EH (cell line): ENCODE measurements around the gene SLC9A1.

ENCODE experiments used
- DNase-seq: peaks from one replicate; pipeline ENCODE4 v3.0.0-alpha.2; 2015; ENCODE audit warnings: low read depth

Gene SLC9A1

DNA sequence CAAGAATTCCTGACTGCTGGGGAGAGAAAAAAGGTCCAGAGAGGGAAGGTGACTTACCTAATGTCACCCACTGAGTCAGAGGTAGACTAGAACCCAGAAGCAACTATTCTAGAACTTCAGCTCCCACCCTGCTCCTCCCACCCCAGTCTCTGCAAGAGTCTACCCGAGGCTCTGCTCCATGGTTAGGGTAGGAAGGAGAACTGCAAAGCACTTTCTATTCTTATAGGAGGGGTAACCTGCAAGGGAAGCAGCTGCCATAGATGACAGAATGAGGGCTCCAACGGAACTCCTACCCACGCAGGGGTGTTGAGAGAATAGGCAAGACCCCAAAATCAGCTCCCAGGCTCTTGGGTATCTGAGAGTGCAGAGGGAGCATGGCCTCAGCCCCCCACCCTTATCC lies 4.3 kb downstream of the SLC9A1 start:
- DNase-seq = no peak

DNA sequence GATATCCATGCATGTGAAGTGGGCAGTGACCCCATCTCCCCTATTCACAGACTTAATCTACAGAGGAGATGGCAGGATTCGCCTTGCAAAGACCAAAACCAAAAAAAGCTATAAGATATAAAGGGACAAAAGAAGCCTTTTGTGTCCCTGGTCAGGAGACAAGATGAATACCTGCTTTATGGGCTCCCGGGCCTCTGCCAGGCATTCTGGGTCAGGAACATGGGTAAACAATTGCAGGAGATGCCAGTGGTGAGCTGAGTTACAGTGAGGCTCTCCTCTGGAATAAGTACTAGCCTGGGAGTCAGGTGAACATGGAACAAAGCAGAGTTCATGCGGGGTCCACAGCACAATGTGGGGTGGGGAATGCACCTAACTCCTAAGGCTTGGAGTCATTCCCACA lies 4.7 kb downstream of the SLC9A1 start:
- DNase-seq = no peak

DNA sequence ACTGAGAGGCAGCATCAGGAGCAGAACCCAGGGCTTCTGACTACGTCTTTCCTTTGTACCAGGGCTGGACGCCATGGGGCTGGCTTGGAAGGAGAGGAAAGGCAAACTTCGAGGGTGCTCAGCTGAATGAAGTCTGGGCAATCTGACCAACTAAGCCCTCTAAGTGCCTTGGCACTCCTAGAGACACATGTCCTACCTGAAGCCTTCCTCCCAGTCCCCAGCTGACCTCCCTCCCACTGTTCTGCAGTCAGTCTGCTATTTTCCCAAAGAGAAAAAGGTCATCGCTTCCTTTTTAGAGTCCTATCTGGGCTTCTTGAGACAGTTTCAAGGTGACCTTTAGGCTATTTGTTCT lies 5.2 kb downstream of the SLC9A1 start:
- DNase-seq = no peak

DNA sequence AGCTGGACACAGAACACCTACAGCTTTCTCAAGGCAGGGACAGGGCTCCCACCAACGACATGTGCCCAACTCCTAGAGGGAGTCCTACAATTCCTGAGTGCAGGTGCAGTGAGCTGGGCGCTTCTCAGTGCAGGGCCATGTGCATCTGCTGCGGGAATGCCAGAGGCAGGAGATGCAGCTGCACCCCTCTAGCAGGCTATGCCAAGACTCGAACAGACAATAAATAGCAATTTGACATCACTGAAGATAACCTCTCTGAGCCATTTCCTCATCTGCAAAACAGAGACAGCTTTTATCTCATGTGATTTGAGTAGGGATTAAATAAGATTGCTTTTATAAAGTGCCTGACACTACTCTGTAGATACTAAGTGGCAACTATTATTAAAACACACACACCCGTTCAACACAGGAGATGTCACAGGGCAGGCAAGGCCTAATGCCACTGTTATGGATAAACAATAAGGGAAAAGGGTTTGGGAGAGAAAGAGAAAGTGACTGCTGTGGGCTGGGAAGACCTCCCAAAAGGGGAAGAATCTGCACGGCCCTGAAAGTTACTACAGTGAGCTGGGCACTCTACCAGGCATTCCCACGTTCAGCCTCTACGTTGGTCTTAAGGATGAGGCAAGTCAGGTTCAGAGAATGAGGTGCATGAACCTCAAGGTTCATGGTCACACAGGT lies 5.7 kb downstream of the SLC9A1 start:
- no peak for DNase-seq

DNA sequence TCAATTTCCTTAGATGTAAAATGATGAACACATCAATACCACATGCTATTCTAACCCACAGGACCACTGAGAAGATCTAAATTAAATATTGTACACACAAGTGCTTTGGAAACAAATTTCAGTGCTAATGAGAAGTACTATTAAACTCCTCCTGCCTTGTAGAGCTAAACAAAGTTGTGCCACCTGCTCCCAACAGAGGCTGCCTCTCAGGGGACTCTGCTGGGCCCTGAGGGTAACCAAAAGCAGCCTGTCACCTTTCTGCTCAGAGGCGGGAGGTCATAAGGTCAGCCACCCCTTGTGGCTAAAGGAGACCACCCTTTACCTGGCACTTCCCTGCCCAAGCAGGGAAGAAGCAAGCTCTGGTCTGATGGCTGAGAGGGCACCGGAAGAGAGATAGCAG lies 6.3 kb downstream of the SLC9A1 start:
- no peak for DNase-seq

DNA sequence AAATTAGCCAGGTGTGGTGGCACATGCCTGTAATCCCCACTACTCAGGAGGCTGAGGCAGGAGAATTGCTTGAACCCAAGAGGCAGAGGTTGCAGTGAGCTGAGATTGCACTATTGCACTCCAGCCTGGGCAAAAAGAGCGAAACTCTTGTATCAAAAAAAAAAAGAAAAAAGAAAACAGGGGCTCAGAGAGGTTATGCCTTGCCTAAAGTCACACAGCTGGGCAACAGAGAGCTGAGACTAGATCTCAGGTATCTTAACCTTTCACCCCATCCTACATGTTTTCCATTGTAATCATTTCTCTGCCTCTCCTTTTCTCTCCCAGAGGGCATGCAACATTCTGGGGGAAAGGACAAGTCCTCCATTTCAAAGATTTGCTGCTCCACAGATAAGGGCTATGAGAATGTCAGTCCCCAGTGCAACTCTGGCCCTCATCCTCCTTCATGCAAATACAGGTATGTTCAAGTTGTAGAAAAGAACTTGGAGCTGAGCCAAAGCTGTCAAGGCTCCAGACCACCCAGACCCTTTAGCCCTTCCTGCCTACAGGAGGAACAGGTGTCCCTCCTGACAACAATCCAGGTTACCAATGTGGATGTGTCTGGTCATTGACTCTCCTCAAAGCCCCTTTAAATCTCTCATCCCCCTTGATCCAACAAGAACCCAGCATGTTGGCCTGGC lies 6.9 kb downstream of the SLC9A1 start:
- no peak for DNase-seq

DNA sequence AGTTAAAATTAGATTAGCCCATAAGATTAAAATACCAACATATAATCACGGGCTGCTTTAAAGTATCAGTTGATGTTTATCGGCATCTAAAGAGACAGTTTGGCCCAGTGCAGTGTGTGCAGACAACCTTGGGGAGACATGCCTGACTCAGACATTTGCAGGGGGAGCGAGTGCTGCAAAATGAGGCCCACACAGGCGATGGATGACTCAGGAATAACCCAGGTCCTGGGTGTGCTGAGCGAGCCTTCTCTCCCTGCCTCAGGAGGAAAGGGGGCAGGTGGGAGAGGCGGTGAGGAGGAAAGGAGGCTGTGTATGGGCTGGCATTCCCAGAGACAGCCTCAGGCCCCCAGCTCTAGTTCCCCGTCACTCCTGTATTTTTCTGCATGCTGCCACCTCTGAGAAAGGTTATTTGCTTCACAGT lies 9.0 kb downstream of the SLC9A1 start:
- DNase-seq = peak; percentile 89

DNA sequence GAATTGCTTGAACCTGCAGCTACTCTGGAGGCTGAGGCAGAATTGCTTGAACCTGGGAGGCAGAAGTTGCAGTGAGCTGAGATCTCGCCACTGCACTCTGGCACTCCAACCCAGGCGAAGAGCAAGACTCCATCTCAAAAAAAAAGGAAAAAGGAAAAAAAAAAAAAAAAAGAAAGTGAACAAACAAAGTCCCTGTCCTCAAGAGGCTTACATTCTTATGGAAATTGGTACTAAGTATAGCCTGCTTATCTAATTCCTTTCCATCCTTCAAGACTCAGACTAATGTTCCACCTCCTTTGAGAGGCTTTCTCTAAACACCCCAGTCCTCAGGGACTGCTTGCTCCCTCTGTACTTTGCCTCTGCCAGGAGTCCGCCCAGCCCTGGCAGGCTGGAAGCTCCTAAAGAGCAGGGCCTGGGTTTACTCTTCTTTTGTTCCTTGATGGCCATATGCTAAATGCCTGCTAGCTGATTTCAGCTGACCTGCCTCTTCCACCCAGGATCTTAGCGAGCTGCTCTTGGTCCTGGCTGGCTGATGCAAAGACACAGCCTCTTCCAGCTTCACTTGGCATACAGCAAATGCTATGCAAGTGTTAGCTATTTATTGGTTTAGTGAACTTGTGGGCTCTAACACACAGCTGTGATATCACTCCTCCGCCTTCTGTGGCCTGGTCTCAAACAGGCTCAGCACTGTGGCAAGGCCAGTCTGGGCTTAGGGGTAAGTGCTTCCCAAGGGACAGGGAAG lies 9.8 kb downstream of the SLC9A1 start:
- DNase-seq = peak; percentile 78

DNA sequence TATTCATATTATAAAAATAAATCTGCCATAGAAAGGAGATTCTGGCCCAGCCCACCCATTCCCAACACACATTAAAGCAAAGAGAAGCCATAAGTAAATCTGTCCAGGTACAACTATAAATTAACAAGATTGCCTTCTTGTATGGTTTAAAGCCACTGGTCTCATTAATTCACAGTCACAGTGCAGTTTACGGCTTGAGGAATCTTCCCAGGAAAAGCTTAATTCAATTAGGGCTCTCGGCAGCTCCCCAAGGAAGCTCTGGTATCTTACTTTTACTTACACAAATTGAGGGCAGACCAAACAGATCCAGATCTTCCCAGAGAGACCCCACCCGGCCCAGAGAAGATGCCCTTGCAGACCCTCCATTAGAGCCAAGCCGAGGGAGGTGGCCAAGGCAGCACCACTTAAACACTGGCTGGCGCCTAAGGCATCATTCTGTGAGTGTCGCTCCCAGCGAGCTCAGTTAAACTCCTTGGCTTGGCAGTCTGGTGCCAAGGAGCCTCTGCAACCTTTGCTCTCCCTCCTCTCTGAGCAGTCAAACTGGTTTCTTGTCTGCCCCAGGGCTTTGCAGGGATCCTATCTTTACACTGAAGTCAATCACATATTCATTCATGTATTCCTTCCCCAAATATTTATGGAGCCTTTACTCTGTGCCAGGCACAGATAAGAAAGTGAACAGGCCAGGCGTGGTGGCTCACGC lies 10.7 kb downstream of the SLC9A1 start:
- no peak for DNase-seq

DNA sequence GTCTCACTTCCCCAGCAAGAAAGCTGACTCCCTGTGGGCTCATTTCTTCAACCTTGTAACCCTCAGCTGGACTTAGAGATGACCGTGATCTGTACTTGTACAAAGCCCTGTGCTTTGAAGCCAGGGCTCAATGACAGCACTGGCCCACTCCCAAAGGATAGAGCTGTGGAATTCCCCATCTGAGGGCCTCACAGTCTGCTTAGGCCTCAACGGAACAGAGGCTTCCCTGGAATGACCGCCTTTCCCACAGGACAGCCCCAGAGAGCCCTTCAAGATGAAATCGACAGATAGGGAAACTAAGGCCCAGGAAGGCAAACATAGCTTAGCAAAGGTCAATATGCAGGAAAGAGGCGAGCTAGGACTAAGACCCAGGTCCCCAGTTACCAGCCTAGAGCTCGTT lies 11.5 kb downstream of the SLC9A1 start:
- no peak for DNase-seq

DNA sequence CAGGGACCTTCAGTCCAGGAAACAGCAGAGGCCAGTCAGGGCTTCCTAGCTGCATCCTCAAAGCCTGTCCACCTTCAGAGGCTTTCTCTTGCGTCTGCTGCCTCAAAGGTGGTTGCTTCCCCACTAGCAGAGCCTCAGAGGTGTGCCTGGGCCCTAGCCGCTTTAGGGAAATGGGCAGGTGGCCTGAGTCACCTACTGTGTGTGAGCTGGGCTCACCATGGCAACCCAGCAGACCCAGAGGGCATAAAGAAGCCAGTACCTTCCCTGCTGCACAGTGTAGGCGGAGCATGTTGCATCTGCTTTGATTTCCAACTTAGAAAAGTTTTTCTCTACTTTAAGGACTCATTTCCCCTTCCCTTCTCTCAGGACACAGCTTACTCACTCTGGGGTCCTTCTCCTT lies 12.5 kb downstream of the SLC9A1 start:
- no peak for DNase-seq

DNA sequence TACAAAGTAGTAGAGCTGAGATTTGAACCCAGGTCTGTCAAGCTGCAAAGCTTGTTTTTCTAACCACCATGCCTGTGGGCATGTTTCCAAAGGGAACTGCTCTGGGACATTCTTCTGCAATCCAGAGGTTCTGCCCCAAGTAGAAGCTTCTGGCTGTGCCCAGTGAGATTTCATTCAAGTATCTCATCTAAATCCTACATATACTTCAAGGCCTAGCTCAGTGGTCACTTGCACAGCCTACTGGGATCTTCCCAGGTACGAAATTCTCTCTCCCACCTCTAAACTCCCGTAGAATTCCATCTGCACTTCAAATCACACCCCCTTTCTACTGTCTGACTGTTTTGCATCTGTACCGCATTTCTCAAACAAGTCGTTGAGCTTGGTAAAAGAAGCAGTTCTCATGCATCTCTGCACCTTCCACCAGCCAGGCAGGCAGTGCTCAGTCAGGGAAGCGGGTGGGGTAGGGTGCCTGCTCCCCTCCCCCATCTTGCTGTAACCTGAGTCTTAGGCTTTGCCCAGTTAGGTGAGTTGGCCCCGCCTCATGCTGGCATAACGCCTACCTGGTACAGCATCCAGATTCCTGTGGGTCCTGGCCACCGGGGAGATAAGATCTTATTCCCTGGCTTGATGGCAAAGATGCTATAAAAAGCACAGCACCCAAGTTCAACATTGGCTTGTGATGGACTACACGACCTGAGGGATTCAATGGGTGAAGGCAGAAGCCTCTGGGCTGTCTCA lies 13.5 kb downstream of the SLC9A1 start:
- DNase-seq = no peak

DNA sequence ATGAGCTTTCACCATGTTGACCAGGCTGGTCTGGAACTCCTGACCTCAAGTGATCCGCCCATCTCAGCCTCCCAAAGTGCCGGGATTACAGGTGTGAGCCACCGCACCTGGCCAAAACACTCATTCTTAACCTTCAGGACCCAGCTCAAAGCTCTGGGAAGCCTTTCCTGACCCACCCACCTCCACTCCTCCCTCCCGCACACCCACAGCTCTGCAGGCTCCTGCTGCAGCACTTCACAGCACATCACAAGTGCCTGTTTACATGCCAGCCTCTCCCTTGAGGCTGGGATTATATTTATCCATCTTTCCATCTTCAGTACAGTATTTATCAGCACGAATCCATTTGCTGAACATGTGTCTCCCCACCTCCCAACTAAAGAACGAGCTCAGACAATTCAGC lies 14.9 kb downstream of the SLC9A1 start:
- no peak for DNase-seq

DNA sequence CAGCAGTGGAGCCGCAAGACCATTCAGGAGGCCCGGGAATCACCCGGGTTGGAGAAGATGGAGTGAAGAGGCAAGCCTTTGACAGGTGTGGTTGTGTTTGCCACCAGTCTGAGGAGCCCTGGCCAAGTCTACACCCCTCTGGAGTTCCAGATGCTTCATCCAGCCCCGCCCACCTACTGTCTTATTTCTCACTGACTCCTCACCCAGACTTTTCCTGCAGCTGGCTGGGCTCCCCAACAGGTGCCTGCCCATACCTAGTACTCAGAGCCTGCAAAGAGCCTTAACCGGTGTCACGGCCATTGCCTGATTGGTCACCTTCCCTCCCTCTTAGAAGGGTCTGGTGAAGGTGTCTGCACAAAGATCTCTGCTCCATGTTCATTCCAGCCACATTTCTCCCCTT lies 16.0 kb downstream of the SLC9A1 start:
- no peak for DNase-seq

DNA sequence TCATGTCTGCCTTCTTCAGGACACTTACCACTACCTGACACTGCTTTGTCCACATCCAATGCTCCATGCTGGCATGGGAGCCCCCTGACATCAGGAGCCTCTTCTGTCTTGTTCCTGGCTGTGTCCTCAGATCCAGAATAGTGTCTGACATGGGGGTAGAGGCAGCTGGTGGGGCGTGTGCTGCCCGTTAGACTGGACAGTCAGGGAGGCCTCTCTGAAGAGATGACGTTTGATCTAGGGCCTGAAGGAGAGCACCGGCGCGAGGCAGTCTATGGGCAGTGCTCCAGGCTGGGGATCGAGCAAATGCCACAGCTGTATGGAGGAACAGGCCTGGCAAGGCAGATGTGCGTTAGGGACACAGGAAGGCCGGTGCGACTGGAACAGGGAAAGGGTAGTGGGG lies 16.6 kb downstream of the SLC9A1 start:
- DNase-seq = no peak

DNA sequence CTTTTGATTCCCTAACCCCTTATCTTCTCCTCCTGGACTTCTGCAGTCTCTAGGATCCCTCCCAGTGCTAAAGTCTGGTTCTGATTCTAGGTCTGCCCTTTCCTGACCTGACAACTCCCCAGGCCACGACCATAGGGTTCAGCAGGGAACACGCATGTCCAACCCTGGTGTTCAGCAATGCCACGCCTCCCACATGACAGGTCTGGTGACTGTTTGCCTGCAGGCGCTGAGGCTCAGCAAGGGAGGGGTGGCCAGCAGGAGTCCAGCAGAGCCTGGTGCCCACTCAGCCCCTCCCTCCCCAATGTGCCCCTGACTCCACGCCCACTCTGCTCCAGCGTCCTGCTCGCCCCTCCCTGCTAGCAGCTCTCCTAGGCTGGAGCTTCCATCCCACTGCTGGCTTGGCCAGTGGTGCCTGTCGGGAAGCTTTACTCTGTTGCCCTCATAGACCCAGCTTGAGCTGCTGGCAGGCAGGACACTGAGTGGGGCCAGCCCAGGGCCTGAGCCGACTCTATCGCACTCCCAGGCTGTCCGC lies 17.3 kb downstream of the SLC9A1 start:
- peak; percentile 72 for DNase-seq

DNA sequence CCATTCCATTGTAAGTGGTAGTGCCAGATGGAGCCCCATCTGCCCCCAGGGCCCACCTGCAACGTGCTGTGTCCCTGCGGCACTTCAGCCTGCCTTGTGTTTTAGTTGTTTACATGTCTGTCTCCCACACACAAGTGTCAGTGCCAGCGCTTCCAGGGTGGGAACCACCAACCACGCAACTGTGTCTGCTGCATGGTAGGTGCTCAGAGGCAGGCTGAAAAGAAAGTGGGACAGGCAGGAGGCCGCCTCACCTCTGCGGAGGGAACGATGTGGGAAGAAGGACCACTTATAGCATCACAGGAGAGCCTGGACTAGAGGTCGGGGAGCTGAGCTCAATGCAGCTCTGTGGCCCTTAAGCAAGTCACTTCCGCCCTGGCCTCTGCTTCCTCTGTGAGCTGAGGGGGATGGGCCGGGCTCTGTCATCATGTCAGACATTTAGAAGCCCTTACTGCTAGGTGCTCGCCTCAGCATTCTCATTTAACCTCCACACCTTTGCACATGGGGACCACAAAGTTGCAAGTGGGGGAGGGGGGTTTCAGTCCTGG lies 17.9 kb downstream of the SLC9A1 start:
- peak; percentile 52 for DNase-seq

DNA sequence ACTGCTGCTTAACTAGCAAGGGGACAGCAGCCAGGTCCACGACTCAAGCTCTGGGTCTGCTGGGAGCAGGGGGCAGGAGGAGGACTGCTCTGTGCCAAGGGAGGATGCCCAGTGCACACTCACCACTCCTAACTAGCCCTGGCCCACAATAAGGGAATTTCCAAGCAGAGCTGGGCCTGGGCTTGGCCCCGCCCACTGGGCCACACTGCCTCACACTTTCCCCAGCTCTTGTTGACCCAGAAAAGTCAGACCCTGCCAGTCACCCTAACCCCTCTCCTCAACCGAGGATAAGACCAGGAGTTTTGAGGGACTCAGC lies 18.7 kb downstream of the SLC9A1 start:
- DNase-seq = no peak

DNA sequence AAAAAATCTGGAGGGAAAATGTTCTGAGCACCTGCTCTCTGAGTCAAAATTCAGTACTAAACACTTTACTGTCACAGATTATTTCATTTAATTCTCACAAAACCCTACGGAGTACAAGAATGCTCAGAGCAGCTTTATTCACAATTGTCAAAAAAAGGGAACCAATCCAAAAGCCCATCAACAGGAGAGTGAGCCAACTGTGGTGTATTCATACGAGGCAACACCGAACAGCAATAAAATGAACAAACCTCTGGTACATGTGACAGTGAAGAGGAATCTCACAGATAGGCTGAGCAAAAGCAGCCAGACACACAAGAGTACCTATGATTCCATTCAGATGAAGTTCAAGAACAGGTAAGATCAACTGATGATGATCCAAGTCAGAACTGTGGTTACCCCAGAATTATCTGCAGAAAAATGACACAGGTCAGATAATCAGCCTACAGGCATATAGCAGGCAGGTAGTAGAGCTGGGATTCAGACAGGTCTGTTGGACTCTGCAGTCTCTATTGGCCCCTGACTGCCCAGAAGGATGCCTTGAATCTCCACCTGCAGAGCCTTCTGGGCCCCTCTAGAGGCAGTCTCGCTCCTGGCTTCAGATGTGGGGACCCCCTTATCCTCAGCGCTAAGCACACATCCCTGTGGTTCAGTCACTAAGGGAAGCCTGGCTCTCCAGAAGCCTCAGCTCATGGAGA lies 19.2 kb downstream of the SLC9A1 start:
- no peak for DNase-seq

DNA sequence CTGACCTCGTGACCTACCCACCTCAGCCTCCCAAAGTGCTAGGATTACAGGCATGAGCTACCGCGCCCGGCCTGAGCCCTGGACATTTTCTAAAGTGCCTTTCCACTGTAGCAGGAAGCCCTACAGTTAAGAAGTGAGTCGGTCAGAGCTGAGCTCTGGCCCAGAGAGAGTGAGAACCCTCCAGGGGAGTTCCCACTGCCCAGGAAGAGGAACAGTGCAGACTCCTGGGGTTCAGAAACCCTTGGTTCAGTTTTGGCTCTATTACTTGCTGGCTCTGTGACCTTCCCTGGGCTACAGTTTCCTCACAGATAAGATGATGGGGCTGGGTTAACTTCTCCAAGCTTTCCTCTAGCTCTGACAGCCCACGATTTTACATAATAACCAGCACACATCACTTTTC lies 20.9 kb downstream of the SLC9A1 start:
- no peak for DNase-seq

DNA sequence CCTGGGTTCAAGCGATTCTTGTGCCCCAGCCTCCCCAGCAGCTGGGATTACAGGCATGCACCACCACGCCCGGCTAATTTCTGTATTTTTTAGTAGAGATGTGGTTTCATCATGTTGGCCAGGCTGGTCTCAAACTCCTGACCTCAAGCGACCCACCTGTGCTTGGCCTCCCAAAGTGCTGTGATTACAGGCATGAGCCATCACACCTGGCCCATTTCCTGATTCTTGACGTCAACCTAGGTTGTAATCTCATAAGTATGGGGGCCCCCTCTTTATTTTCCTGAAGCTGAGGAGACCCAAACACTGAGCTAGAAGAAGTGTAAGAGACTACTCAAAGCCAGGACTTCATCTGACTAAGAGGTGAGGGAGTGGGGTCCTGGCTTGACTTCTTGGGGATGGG lies 21.8 kb downstream of the SLC9A1 start:
- no peak for DNase-seq
